ENCODE results near the gene TSSK2.

DNA sequence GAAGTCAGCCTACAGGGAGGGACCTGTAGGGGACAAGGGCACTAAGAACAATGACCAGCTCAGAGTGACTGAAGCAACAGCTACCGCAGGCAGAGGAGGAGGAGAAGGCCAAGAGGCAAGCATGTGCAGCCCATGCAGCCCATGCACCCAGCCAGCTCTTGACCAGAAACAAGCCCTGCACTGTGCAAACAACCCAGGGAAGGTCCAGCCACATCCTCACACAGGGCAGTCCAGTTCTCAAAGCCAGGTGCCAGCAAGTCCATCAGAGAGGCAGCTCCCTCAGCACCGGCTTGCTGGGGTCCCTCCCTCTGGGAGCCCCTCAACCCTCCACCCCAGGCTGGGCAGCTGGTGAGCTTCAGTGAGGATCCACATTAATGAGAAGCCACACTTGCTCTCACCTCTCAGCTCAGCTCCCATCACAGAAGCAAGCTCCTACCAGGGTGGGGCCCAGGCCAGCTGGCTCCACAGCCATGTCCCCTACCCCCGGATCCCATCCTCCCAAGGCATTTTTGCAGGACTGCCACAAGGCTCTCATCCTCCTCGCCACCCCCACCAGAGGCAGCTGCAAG lies 16.0 kb upstream of the TSSK2 start:
- TF ChIP-seq, protein P1, sequence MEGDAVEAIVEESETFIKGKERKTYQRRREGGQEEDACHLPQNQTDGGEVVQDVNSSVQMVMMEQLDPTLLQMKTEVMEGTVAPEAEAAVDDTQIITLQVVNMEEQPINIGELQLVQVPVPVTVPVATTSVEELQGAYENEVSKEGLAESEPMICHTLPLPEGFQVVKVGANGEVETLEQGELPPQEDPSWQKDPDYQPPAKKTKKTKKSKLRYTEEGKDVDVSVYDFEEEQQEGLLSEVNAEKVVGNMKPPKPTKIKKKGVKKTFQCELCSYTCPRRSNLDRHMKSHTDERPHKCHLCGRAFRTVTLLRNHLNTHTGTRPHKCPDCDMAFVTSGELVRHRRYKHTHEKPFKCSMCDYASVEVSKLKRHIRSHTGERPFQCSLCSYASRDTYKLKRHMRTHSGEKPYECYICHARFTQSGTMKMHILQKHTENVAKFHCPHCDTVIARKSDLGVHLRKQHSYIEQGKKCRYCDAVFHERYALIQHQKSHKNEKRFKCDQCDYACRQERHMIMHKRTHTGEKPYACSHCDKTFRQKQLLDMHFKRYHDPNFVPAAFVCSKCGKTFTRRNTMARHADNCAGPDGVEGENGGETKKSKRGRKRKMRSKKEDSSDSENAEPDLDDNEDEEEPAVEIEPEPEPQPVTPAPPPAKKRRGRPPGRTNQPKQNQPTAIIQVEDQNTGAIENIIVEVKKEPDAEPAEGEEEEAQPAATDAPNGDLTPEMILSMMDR (IDR thresholded peaks at IDR 0.05): no peak
- TF ChIP-seq POLR2A (IDR thresholded peaks at IDR 0.05): no peak
- TF ChIP-seq POLR2AphosphoS5 (IDR thresholded peaks at IDR 0.05): no peak
